Heart left ventricle (tissue), 13 donors: Measurements from ENCODE around the gene AP2A1.

Experiments used
- CTCF ChIP-seq, 12 donors: fragments of 200-600 bp; sonication (generic) in 4 of 12; IDR thresholded peaks; one replicate each; pipeline versions ENCODE4 v1.5.0 to v1.8.0; 2018 to 2022; ENCODE audit warnings: antibody characterized with exemption in 12 of 12, mild to moderate bottlenecking in 5 of 12
- POLR2A ChIP-seq, 2 donors: fragments of 450-650 bp; IDR thresholded peaks; one replicate each; pipeline ENCODE4 v1.6.1; 2017; ENCODE audit warnings: antibody characterized with exemption in 2 of 2, mild to moderate bottlenecking in 2 of 2, moderate library complexity in 2 of 2
- donor health status: ischemic (EF 13 %, LVEDD 7.1; RV severe dilation, severe dysfunction).
- donor health status: DM: no; HTN: yes; CAD: no.
- donor health status: DM: no; HTN: no; CAD: no.
- donor health status: ischemic (EF 25% LVEDD 6.9; RV normal size, moderate dysfunction).
- donor health status: ischemic (EF 25% LVEDD 5.7; RV mildly dilated, moderate dysfunction).
- donor health status: ischemic (EF 35%, LVEDD 5.7; RV mildly dilated, moderate dysfunction).
- donor health status: nonischemic (EF 11% LVEDD 7.7; RV severe dilation, severe dysfunction).
- donor health status: DM: yes; HTN: yes; CAD: no.
- donor health status: PGD.
- donor health status: ischemic (EF 29% LVEDD 5.4; RV normal size, mild dysfunction).
- donor health status: nonischemic (EF 23%, LVEDD 6.1; RV moderate dilation, normal function).

- TF ChIP-seq CTCF (IDR thresholded peaks at IDR 0.05) (no peak), POLR2A (IDR thresholded peaks at IDR 0.05) (no peak)
Observed at GRCh38 chr19:49840321-49840720, 73.5 kb downstream of the AP2A1 start.
